Liver (tissue), 9 donors: ENCODE measurements around the gene SLC26A1. TPM values are rescaled to one million over a fixed set of nuclear protein-coding genes. Genes with fewer than 3 reads are reported as not detected.

Experiments
- DNase-seq: peaks from one replicate; pipeline ENCODE4 v3.0.0-alpha.2; 2017; ENCODE audit warnings: low spot score
- H3K27ac ChIP-seq, 2 donors: one replicate each; pipeline ENCODE4 v1.7.0; 2013; ENCODE audit warnings: inconsistent platforms in 2 of 2, low read length in 2 of 2, control low read depth in 1 of 2, low read depth in 1 of 2, mild to moderate bottlenecking in 1 of 2
- H3K27me3 ChIP-seq, 4 donors: one replicate each; pipeline versions ENCODE4 v1.6.1 to v1.7.0; 2013; ENCODE audit warnings: low read length in 3 of 4, inconsistent platforms in 1 of 4, mild to moderate bottlenecking in 1 of 4, moderate library complexity in 1 of 4; ENCODE audit not compliant: control insufficient read depth in 4 of 4, insufficient read depth in 4 of 4
- H3K36me3 ChIP-seq, 4 donors: one replicate each; pipeline versions ENCODE4 v1.6.1 to v1.7.0; 2013; ENCODE audit warnings: low read length in 3 of 4, mild to moderate bottlenecking in 3 of 4, low read depth in 1 of 4, moderate library complexity in 1 of 4; ENCODE audit not compliant: control insufficient read depth in 4 of 4, insufficient read depth in 3 of 4
- H3K4me1 ChIP-seq, 4 donors: one replicate each; pipeline versions ENCODE4 v1.6.1 to v1.7.0; 2013; ENCODE audit warnings: low read length in 3 of 4, mild to moderate bottlenecking in 3 of 4, moderate library complexity in 1 of 4; ENCODE audit not compliant: control insufficient read depth in 4 of 4, insufficient read depth in 4 of 4
- H3K4me3 ChIP-seq, 3 donors: one replicate each; pipeline versions ENCODE4 v1.6.1 to v1.7.0; 2013; ENCODE audit warnings: low read length in 3 of 3, control low read depth in 1 of 3, low read depth in 1 of 3, mild to moderate bottlenecking in 1 of 3
- H3K9ac ChIP-seq, 2 donors: one replicate each; pipeline ENCODE4 v1.7.0; 2013; ENCODE audit warnings: low read length in 2 of 2, mild to moderate bottlenecking in 2 of 2, moderate library complexity in 2 of 2, control low read depth in 1 of 2, low read depth in 1 of 2
- H3K9me3 ChIP-seq, 4 donors: one replicate each; pipeline versions ENCODE4 v1.6.1 to v1.7.0; 2013; ENCODE audit warnings: low read length in 3 of 4; ENCODE audit not compliant: control insufficient read depth in 4 of 4
- ATF3 ChIP-seq: IDR thresholded peaks from 2 replicates; pipeline ENCODE4 v1.6.1; 2016; ENCODE audit warnings: antibody characterized with exemption
- CTCF ChIP-seq: fragments of 150-350 bp; IDR thresholded peaks from 2 replicates; pipeline ENCODE4 v1.5.1; 2017; ENCODE audit warnings: improper control_type of control experiment, low read depth, low read length; ENCODE audit not compliant: missing input control
- EGR1 ChIP-seq, 2 donors: IDR thresholded peaks; 2 replicates each; pipeline ENCODE4 v1.6.1; 2016 to 2018; ENCODE audit warnings: antibody characterized with exemption in 2 of 2, low read depth in 2 of 2
- FOXA1 ChIP-seq: IDR thresholded peaks from 2 replicates; pipeline ENCODE4 v1.6.1; 2016; ENCODE audit warnings: antibody characterized with exemption
- FOXA2 ChIP-seq: IDR thresholded peaks from 2 replicates; pipeline ENCODE4 v1.6.1; 2016; ENCODE audit warnings: antibody characterized with exemption
- GABPA ChIP-seq, 2 donors: IDR thresholded peaks in 1 of 2; conservative IDR thresholded peaks in 1 of 2; 2 replicates each; pipeline ENCODE4 v1.6.1; 2016; ENCODE audit warnings: antibody characterized with exemption in 2 of 2, mild to moderate bottlenecking in 1 of 2, moderate library complexity in 1 of 2
- HNF4A ChIP-seq, 2 donors: conservative IDR thresholded peaks; 2 replicates each; pipeline ENCODE4 v1.6.1; 2016; ENCODE audit warnings: antibody characterized with exemption in 2 of 2, mild to moderate bottlenecking in 2 of 2
- HNF4G ChIP-seq: IDR thresholded peaks from 2 replicates; pipeline ENCODE4 v1.6.1; 2016; ENCODE audit warnings: antibody characterized with exemption
- JUND ChIP-seq, 2 donors: IDR thresholded peaks; 2 replicates each; pipeline ENCODE4 v1.6.1; 2016; ENCODE audit warnings: antibody characterized with exemption in 2 of 2
- MAX ChIP-seq: IDR thresholded peaks from 2 replicates; pipeline ENCODE4 v1.6.1; 2016; ENCODE audit warnings: antibody characterized with exemption
- NR2F2 ChIP-seq: IDR thresholded peaks from 2 replicates; pipeline ENCODE4 v1.6.1; 2016; ENCODE audit warnings: antibody characterized with exemption
- RAD21 ChIP-seq, 2 donors: IDR thresholded peaks; 2 replicates each; pipeline ENCODE4 v1.6.1; 2016; ENCODE audit warnings: antibody characterized with exemption in 2 of 2, mild to moderate bottlenecking in 2 of 2
- REST ChIP-seq: IDR thresholded peaks from 2 replicates; pipeline ENCODE4 v1.6.1; 2016; ENCODE audit warnings: antibody characterized with exemption, mild to moderate bottlenecking
- SP1 ChIP-seq: IDR thresholded peaks from 2 replicates; pipeline ENCODE4 v1.6.1; 2018; ENCODE audit warnings: antibody characterized with exemption, mild to moderate bottlenecking
- TAF1 ChIP-seq: conservative IDR thresholded peaks from 2 replicates; pipeline ENCODE4 v1.6.1; 2016; ENCODE audit warnings: antibody characterized with exemption, mild to moderate bottlenecking
- YY1 ChIP-seq: IDR thresholded peaks from 2 replicates; pipeline ENCODE4 v1.6.1; 2016; ENCODE audit warnings: antibody characterized with exemption, mild to moderate bottlenecking
- ZBTB33 ChIP-seq: IDR thresholded peaks from 2 replicates; pipeline ENCODE4 v1.6.1; 2016; ENCODE audit warnings: antibody characterized with exemption
- WGBS: extraction: QIAGEN DNeasy Blood & Tissue Kit; methylation state at CpG from one replicate; pipeline ENCODE4 v1.1.7; 2013; 5-methylcytosine and 5-hydroxymethylcytosine counted together
- polyA plus RNA-seq, 2 donors: library from polyadenylated mRNA; stranded (reverse) in 1 of 2; unstranded in 1 of 2; fragments of 200-250 nt in 1 of 2; fragments of >200 nt in 1 of 2; fragmentation: Nextera tagmentation in 1 of 2; extraction: Ambion mirVana in 1 of 2; gene quantifications; one replicate each; pipeline versions ENCODE4 v1.2.1 to v1.2.3, GENCODE V29; 2013 to 2015
- total RNA-seq, 2 donors: library from RNA; depleted of rRNA; stranded (reverse); fragments of >200 nt; gene quantifications; one replicate each; pipeline ENCODE4 v1.2.3, GENCODE V29; 2014
- donor health status: healthy.
- donor health status: healthy.
- donor health status: healthy.
- donor health status: healthy.
- donor health status: healthy.

SLC26A1 gene
- total and polyA plus RNA-seq, 4 donors, result 5.1 to 41.0 (median 26.3) TPM

GRCh38 chr4:949656-950055, 43.5 kb downstream of the SLC26A1 start:
- no peak overlapping the region for H3K4me3 ChIP-seq
- no peaks in the 10 kb centered on the region for H3K4me1 ChIP-seq
- no peak overlapping the region for H3K9ac ChIP-seq
- peaks cover 0 to 10% (median 3%) of the 10 kb centered on the region in 4 donors for H3K36me3 ChIP-seq
- 95% methylated on average over 20 of the region's 20 CpGs for WGBS
- DNase-seq, result no peak
- no peaks in the 10 kb centered on the region for H3K27me3 ChIP-seq
- no peaks in the 10 kb centered on the region for H3K9me3 ChIP-seq
- TF ChIP-seq FOXA1, result no peak
- no peak for TF ChIP-seq REST
- TF ChIP-seq YY1, result no peak
- TF ChIP-seq ZBTB33, result no peak
- TF ChIP-seq JUND (IDR thresholded peaks at IDR 0.05), result no peak
- no peak for TF ChIP-seq EGR1 (IDR thresholded peaks at IDR 0.05; ENCODE audit: low read depth in 2 of 2)
- no peak for TF ChIP-seq ATF3
- TF ChIP-seq MAX, result no peak
- TF ChIP-seq HNF4A (conservative IDR thresholded peaks at IDR 0.05), result no peak
- no peak for TF ChIP-seq GABPA (IDR thresholded peaks at IDR 0.05 in 1 of 2, conservative IDR thresholded peaks at IDR 0.05 in 1 of 2)
- TF ChIP-seq FOXA2, result no peak
- TF ChIP-seq TAF1, result no peak
- no peak for TF ChIP-seq SP1
- TF ChIP-seq CTCF, result no peak
- no peak for TF ChIP-seq NR2F2
- TF ChIP-seq HNF4G, result no peak
- no peak overlapping the region for H3K27ac ChIP-seq

- 93% methylated on average over 13 of the region's 13 CpGs for WGBS
- no peak for TF ChIP-seq RAD21 (IDR thresholded peaks at IDR 0.05)
- TF ChIP-seq MAX, result no peak
- no peak for TF ChIP-seq CTCF
- no peak for TF ChIP-seq YY1
- no peak for TF ChIP-seq ATF3
- no peak for TF ChIP-seq FOXA2
- no peak for TF ChIP-seq FOXA1
- no peak for TF ChIP-seq REST
- no peak for TF ChIP-seq NR2F2
- no peak for TF ChIP-seq TAF1
- TF ChIP-seq JUND (IDR thresholded peaks at IDR 0.05), result no peak
- TF ChIP-seq GABPA (IDR thresholded peaks at IDR 0.05 in 1 of 2, conservative IDR thresholded peaks at IDR 0.05 in 1 of 2), result no peak
These were observed 44.3 kb downstream of the SLC26A1 start for GRCh38 chr4:948936-949300.

More at GRCh38 chr4:948936-949300, 44.3 kb downstream of the SLC26A1 start:
- no peak overlapping the region for H3K27ac ChIP-seq
- no peaks in the 10 kb centered on the region for H3K9me3 ChIP-seq
- H3K36me3 ChIP-seq, result peaks cover 0 to 8% (median 2%) of the 10 kb centered on the region in 4 donors
- H3K9ac ChIP-seq, result no peak overlapping the region
- no peaks in the 10 kb centered on the region for H3K4me1 ChIP-seq
- no peak overlapping the region for H3K4me3 ChIP-seq
- DNase-seq, result no peak
- H3K27me3 ChIP-seq, result no peaks in the 10 kb centered on the region
